A673 (cell line): ENCODE measurements around the gene DPP10.

Experiments
- EZH2 ChIP-seq: fragments of 200-600 bp; sonication (generic); IDR thresholded peaks from 2 replicates; pipeline ENCODE4 v1.6.1; 2017; ENCODE audit warnings: borderline replicate concordance, low read depth, mild to moderate bottlenecking, mixed read lengths, antibody characterized with exemption, low read length; ENCODE audit not compliant: poor library complexity, severe bottlenecking
- TF ChIP-seq, protein P1 (sequence below): fragments of 300-800, 200-600 bp; sonication (generic); conservative IDR thresholded peaks from 2 replicates; pipeline ENCODE4 v1.5.1; 2017; ENCODE audit warnings: low read depth, mild to moderate bottlenecking, antibody characterized with exemption, low read length, moderate library complexity, mixed read lengths

DNA sequence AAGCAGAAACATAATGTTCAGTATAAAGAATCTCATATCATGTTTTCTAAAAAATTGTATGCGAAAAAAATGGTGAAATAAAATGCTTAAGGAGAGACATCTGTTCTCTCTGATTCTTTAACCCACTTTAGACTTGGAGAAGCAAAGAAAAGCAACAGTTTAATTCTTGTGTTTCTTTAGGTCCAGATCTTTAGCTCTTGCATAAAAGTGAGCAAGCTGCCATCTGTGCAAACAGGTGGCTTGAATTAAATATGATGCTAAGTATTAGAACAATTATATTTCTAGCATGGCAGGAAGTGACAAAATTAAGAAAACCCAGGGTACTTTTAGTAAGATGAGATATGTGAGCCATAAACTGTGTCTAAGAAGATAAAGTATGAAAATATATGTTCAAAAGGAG, 1038.3 kb downstream of the DPP10 start:
- TF ChIP-seq, protein P1, sequence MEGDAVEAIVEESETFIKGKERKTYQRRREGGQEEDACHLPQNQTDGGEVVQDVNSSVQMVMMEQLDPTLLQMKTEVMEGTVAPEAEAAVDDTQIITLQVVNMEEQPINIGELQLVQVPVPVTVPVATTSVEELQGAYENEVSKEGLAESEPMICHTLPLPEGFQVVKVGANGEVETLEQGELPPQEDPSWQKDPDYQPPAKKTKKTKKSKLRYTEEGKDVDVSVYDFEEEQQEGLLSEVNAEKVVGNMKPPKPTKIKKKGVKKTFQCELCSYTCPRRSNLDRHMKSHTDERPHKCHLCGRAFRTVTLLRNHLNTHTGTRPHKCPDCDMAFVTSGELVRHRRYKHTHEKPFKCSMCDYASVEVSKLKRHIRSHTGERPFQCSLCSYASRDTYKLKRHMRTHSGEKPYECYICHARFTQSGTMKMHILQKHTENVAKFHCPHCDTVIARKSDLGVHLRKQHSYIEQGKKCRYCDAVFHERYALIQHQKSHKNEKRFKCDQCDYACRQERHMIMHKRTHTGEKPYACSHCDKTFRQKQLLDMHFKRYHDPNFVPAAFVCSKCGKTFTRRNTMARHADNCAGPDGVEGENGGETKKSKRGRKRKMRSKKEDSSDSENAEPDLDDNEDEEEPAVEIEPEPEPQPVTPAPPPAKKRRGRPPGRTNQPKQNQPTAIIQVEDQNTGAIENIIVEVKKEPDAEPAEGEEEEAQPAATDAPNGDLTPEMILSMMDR, result no peak
- no peak for TF ChIP-seq EZH2
